ENCODE measurements around the gene AP3S1. TPM values are rescaled to one million over a fixed set of nuclear protein-coding genes. Genes with fewer than 3 reads are reported as not detected.

AP3S1 gene
- total RNA-seq, 4 donors from 2014 or later: 46.0 to 72.0 (median 46.6) TPM

GRCh38 chr5:115941051-115941675, 99.4 kb downstream of the AP3S1 start:
- DNase-seq (ENCODE audit: low spot score in 2 of 2): no peak
- TF ChIP-seq CTCF (IDR thresholded peaks at IDR 0.05) (no peak), EP300 (IDR thresholded peaks at IDR 0.05) (no peak), POLR2A (IDR thresholded peaks at IDR 0.05) (no peak)

GRCh38 chr5:115944501-115944900, 102.8 kb downstream of the AP3S1 start:
- Histone ChIP-seq H3K27ac (no peak overlapping the region), H3K9me3 (peaks cover 0 to 11% (median 0%) of the 10 kb centered on the region in 4 donors), H3K4me3 (no peak overlapping the region), H3K36me3 (no peaks in the 10 kb centered on the region), H3K4me1 (no peaks in the 10 kb centered on the region), H3K27me3 (no peaks in the 10 kb centered on the region)
- TF ChIP-seq CTCF (IDR thresholded peaks at IDR 0.05) (no peak), EP300 (IDR thresholded peaks at IDR 0.05) (no peak), POLR2A (IDR thresholded peaks at IDR 0.05) (no peak)
- 76 to 79% methylated on average over 3 of the region's 3 CpGs for WGBS, 2 donors
- DNase-seq (ENCODE audit: low spot score in 2 of 2): no peak

More at GRCh38 chr5:115941051-115941675, 99.4 kb downstream of the AP3S1 start:
- WGBS, 2 donors: 72 to 85% methylated on average over 9 of the region's 9 CpGs
- Histone ChIP-seq H3K4me1 (no peaks in the 10 kb centered on the region), H3K27ac (no peak overlapping the region), H3K4me3 (no peak overlapping the region), H3K9me3 (peaks cover 0 to 11% (median 0%) of the 10 kb centered on the region in 4 donors), H3K27me3 (no peaks in the 10 kb centered on the region), H3K36me3 (no peaks in the 10 kb centered on the region)

GRCh38 chr5:115946655-115947054, 104.9 kb downstream of the AP3S1 start:
- Histone ChIP-seq H3K27me3 (no peaks in the 10 kb centered on the region), H3K9me3 (peaks cover 0 to 11% (median 0%) of the 10 kb centered on the region in 4 donors), H3K4me3 (no peak overlapping the region), H3K27ac (no peak overlapping the region), H3K36me3 (no peaks in the 10 kb centered on the region), H3K4me1 (no peaks in the 10 kb centered on the region)
- WGBS, 2 donors: 91 to 95% methylated on average over 2 of the region's 2 CpGs
- TF ChIP-seq EP300 (IDR thresholded peaks at IDR 0.05) (no peak), CTCF (IDR thresholded peaks at IDR 0.05) (no peak), POLR2A (IDR thresholded peaks at IDR 0.05) (no peak)
- no peak for DNase-seq (ENCODE audit: low spot score in 2 of 2)

- no peak overlapping the region for H3K27ac ChIP-seq
- no peaks in the 10 kb centered on the region for H3K27me3 ChIP-seq
- no peak overlapping the region for H3K4me3 ChIP-seq
- WGBS, 2 donors: 89 to 92% methylated on average over 2 of the region's 2 CpGs
- no peaks in the 10 kb centered on the region for H3K36me3 ChIP-seq
- H3K4me1 ChIP-seq: no peaks in the 10 kb centered on the region
- TF ChIP-seq CTCF (IDR thresholded peaks at IDR 0.05) (no peak), POLR2A (IDR thresholded peaks at IDR 0.05) (no peak), EP300 (IDR thresholded peaks at IDR 0.05) (no peak)
- no peak for DNase-seq (ENCODE audit: low spot score in 2 of 2)
- peaks cover 0 to 5% (median 0%) of the 10 kb centered on the region in 4 donors for H3K9me3 ChIP-seq
Observed at GRCh38 chr5:115947260-115947659, 105.5 kb downstream of the AP3S1 start.

GRCh38 chr5:115948091-115948534, 106.4 kb downstream of the AP3S1 start:
- no peaks in the 10 kb centered on the region for H3K27me3 ChIP-seq
- no peak for DNase-seq (ENCODE audit: low spot score in 2 of 2)
- WGBS, 2 donors: 52 to 62% methylated on average over 3 of the region's 3 CpGs
- H3K4me1 ChIP-seq: no peaks in the 10 kb centered on the region
- TF ChIP-seq EP300 (IDR thresholded peaks at IDR 0.05): peak in 1 of 2 donors; percentile 49
- no peak for TF ChIP-seq POLR2A (IDR thresholded peaks at IDR 0.05)
- no peak overlapping the region for H3K4me3 ChIP-seq
- H3K36me3 ChIP-seq: no peaks in the 10 kb centered on the region
- H3K9me3 ChIP-seq: no peaks in the 10 kb centered on the region
- H3K27ac ChIP-seq: peak overlapping the region in 1 of 4 donors; percentile 11
